HK-2 (cell line): ENCODE data around the gene KIAA0040.
"Not testable (repeated sequence)": the region's sequence is repeated elsewhere in the genome, so short reads cannot be mapped to it uniquely, and the experiment has no call there.

Experiments used
- DNase-seq: peaks from one replicate; pipeline ENCODE4 v3.0.0-alpha.2; 2018; ENCODE audit not compliant: unreplicated experiment

KIAA0040 gene

GRCh38 chr1:175137369-175137768, 55.2 kb downstream of the KIAA0040 start:
- no peak for DNase-seq

GRCh38 chr1:175136246-175136645, 56.3 kb downstream of the KIAA0040 start:
- DNase-seq = no peak

- no peak for DNase-seq
These were observed 58.1 kb downstream of the KIAA0040 start for GRCh38 chr1:175134500-175134899.

DNA sequence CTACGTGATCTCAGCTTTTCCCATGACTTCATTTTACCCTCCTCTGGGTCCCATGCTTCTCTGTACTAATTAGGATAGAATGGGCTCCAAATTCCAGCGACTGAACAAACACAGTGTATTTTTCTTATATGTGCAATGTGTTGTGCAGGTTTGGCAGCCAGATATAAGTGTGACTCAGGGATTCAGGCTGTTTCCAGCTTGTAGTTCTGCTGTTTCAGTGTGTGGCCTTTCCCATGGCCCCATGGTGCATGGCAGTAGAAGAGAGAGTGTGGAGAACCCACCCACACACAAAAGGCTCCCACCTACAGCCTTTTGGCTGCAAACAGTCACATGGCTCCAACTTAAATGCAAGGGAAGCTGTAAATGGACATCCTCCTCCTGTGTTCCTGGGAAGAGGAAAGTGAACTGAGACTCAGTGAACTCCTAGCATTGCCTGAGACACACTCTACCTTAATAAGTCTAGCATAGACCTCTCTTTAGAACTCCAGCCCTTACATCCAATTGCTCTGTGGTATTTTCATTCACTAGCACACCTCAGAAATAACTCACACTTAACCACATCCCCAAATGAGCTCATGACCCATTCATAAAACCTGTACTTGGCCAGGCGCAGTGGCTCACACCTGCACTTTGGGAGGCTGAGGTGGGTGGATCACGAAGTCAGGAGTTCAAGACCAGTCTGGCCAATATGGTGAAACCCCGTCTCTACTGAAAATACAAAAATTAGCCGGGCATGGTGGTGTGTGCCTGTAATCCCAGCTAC, 58.7 kb downstream of the KIAA0040 start:
- DNase-seq = no peak

DNA sequence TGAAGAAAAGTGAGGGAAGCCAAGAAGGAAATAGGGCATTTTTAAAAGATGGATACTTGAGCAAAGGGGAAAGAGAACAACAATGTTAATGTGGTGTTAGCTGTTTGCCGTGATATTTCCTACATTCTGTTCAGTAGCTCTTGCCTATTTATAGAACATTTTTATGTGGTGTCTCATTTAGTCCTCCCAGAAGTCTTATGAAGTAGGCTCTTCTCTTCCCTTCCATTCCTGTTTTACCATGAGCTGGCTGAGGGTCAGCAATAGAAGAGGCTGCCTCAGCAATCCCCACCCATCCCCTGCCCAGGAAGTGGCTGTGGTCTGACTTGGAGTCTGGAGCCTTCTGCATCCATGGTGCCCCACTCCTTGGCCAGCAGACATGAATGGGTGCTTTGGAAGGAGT, 60.1 kb downstream of the KIAA0040 start:
- no peak for DNase-seq

- DNase-seq = no peak
These were observed 61.5 kb downstream of the KIAA0040 start for GRCh38 chr1:175131095-175131494.

GRCh38 chr1:175130649-175131045, 61.9 kb downstream of the KIAA0040 start:
- no peak for DNase-seq

DNA sequence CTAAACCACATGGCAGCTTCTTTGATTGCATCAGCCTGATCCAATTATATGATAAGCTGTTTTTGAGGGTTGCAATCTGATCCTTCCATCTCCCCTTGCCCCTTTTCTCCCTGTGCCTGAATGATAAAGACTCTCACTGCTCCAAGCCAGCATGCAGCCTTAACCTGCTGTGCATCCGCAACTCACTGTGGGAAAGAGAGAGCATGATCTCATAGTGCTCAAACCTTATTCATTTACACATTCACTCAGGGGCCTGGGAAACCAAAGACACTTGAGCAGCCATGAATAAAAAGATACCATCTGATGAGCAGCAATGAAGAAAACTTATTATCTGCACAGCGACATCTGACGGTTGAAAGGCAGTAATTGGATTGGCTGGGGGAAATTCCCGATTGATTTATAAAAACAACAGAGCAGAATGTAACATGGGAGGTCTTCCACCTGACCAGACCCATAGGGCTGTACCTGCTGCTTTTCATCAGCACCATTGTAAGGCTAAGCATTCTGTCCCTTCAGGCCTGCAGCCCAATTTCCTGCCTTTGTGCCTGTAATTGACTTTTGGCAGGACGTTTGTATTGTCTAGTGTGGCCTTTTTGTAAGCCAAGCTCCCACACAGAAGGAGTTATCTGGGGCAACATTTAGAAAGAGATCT, 62.5 kb downstream of the KIAA0040 start:
- no peak for DNase-seq

- no peak for DNase-seq
These were observed 63.0 kb downstream of the KIAA0040 start for GRCh38 chr1:175129644-175129996.

- DNase-seq = no peak
These were observed 63.4 kb downstream of the KIAA0040 start for GRCh38 chr1:175129182-175129581.

GRCh38 chr1:175128523-175128922, 64.1 kb downstream of the KIAA0040 start:
- no peak for DNase-seq

DNA sequence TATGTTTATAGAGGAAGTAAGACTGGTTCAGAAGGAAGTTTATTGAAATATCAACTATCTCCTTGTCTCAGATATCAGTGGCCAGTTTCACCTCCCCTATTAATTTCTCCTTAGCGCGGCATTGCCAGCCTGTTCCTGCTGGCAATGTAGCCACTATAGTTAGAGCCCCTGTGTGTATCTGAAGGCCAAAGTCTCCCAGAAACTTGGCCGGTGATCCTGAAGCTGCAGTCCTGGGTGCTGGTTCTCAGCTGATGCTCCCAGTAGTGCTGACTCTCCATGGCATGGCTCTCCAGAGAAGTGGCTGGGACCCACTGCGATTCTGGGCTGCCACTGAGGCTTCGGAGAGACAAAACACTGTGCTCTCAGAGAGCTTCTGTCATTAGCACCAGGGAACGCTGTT, 65.0 kb downstream of the KIAA0040 start:
- no peak for DNase-seq

DNA sequence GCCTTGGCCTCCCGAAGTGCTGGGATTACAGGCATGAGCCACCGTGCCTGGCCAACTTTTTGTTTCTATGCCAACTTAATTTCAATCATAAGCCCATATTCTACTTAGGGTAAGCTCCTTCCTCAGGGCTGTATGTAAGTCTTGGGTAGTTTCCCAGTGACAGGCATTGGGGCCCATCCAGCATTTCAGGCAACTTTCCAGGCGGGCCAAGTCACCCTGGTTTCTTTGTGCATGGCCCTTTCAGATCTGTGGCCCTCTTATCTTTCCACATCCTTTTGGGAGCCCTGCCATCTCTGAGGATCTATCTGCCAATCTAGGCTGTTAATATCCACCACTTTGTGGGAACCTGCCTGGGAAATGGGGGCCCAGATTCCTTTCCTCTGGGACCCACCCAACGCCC, 66.2 kb downstream of the KIAA0040 start:
- no peak for DNase-seq

GRCh38 chr1:175124861-175125260, 67.7 kb downstream of the KIAA0040 start:
- no peak for DNase-seq

DNA sequence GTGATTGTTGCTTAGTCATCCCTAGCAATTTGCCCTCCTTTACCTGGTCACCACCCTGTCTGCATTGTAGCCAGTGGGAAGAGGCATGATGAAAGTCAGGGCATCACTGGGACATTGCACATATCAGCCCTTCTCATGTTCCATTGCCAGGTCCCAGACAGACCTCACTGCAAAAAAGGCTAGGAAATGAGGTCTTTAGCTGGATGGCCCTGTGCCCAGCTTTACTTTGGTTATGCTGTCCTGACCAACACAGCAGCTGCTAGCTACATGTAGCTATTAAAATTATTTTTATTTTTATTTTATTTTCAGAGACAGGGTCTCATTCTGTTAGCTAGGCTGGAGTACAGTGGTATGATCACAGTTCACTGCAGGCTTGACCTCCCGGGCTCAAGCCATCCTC, 72.1 kb downstream of the KIAA0040 start:
- no peak for DNase-seq

- DNase-seq = no peak
These were observed 73.9 kb downstream of the KIAA0040 start for GRCh38 chr1:175118375-175119367.

- no peak for DNase-seq
These were observed 75.7 kb downstream of the KIAA0040 start for GRCh38 chr1:175116903-175117302.

DNA sequence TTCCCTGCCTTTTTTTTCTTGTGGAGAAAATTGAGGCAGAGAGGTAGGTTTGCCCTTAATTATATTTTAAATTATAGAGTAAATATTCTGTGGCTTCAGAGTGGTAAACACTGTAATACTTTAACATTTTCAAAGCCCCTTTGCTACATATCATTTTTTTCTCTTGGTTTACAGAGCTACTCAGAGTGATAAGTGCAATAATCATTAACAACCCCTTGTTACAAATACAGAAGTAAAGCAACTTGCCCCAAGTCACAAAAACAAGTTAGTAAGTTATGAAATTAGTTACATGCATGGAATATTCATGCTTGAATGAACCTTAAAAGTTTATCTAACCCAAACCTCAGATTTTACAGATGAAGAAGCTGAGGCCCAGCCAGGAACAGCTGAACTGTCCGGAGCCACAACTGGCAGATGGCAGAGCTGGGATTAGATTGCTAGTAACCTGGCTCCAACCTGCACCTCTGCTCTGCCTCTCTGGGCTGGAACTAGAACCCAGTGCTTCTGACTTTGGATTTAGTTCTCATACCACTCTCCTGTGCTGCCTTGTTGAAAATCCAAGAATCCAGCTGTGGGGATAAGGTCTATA, 76.3 kb downstream of the KIAA0040 start:
- no peak for DNase-seq

- no peak for DNase-seq
These were observed 77.6 kb downstream of the KIAA0040 start for GRCh38 chr1:175114996-175115395.

DNA sequence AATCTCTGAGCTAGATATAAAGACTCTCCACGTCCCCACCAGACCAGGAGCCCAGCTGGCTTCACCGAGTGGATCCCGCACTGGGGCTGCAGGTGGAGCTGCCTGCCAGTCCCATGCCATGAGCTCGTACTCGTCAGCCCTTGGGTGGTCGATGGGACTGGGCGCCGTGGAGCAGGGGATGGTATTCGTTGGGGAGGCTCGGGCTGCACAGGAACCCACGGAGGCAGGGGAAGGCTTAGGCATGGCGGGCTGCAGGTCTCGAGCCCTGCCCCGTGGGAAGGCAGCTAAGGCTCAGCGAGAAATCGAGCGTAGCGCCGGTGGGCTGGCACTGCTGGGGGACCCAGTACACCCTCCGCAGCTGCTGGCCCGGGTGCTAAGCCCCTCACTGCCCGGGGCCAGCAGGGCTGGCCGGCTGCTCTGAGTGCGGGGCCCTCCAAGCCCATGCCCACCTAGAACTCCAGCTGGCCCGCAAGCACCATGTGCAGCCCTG, 84.2 kb downstream of the KIAA0040 start:
- not testable (repeated sequence) for DNase-seq
